ENCODE results near the gene SLC12A7. TPM values are rescaled to one million over a fixed set of nuclear protein-coding genes. Genes with fewer than 3 reads are reported as not detected.

SLC12A7 gene
- total RNA-seq, 4 donors from 2014 or later, result 8.6 to 29.0 (median 21.5) TPM

GRCh38 chr5:1108865-1109174, 3.0 kb downstream of the SLC12A7 start:
- H3K4me1 ChIP-seq, result peaks cover 62% of the 10 kb centered on the region
- no peaks in the 10 kb centered on the region for H3K27me3 ChIP-seq
- WGBS, result 40% methylated on average over 1 of the region's 11 CpGs
- no peak for DNase-seq (ENCODE audit: low spot score in 2 of 2)
- H3K36me3 ChIP-seq, result no peaks in the 10 kb centered on the region
- H3K27ac ChIP-seq, result peak overlapping the region; percentile 83
- H3K4me3 ChIP-seq, result peak overlapping the region; percentile 85
- TF ChIP-seq POLR2AphosphoS5 (IDR thresholded peaks at IDR 0.05) (no peak), POLR2A (IDR thresholded peaks at IDR 0.05) (peak in 1 of 2 donors; percentile 8)
- TF ChIP-seq, protein P1, sequence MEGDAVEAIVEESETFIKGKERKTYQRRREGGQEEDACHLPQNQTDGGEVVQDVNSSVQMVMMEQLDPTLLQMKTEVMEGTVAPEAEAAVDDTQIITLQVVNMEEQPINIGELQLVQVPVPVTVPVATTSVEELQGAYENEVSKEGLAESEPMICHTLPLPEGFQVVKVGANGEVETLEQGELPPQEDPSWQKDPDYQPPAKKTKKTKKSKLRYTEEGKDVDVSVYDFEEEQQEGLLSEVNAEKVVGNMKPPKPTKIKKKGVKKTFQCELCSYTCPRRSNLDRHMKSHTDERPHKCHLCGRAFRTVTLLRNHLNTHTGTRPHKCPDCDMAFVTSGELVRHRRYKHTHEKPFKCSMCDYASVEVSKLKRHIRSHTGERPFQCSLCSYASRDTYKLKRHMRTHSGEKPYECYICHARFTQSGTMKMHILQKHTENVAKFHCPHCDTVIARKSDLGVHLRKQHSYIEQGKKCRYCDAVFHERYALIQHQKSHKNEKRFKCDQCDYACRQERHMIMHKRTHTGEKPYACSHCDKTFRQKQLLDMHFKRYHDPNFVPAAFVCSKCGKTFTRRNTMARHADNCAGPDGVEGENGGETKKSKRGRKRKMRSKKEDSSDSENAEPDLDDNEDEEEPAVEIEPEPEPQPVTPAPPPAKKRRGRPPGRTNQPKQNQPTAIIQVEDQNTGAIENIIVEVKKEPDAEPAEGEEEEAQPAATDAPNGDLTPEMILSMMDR (IDR thresholded peaks at IDR 0.05), result no peak
- H3K9me3 ChIP-seq, result no peaks in the 10 kb centered on the region

GRCh38 chr5:1108023-1108864, 3.6 kb downstream of the SLC12A7 start:
- no peak for DNase-seq (ENCODE audit: low spot score in 2 of 2)
- TF ChIP-seq POLR2AphosphoS5 (IDR thresholded peaks at IDR 0.05), result no peak
- TF ChIP-seq, protein P1 (IDR thresholded peaks at IDR 0.05), result no peak
- no peak for TF ChIP-seq POLR2A (IDR thresholded peaks at IDR 0.05)
- no peak for TF ChIP-seq EP300 (IDR thresholded peaks at IDR 0.05)
- Histone ChIP-seq H3K27ac (peak overlapping the region; percentile 42), H3K36me3 (no peaks in the 10 kb centered on the region), H3K4me1 (peaks cover 68% of the 10 kb centered on the region), H3K9me3 (no peaks in the 10 kb centered on the region), H3K4me3 (peak overlapping the region; percentile 85), H3K27me3 (no peaks in the 10 kb centered on the region)
- 75% methylated on average over 11 of the region's 39 CpGs for WGBS

GRCh38 chr5:1107167-1108022, 4.5 kb downstream of the SLC12A7 start:
- WGBS, result 69% methylated on average over 15 of the region's 26 CpGs
- TF ChIP-seq POLR2A (IDR thresholded peaks at IDR 0.05) (no peak), EP300 (IDR thresholded peaks at IDR 0.05) (no peak), POLR2AphosphoS5 (IDR thresholded peaks at IDR 0.05) (no peak)
- TF ChIP-seq, protein P1 (IDR thresholded peaks at IDR 0.05), result no peak
- Histone ChIP-seq H3K9me3 (no peaks in the 10 kb centered on the region), H3K27me3 (no peaks in the 10 kb centered on the region), H3K36me3 (no peaks in the 10 kb centered on the region), H3K4me1 (peaks cover 77% of the 10 kb centered on the region), H3K4me3 (no peak overlapping the region), H3K27ac (peak overlapping the region; percentile 49)
- no peak for DNase-seq (ENCODE audit: low spot score in 2 of 2)

GRCh38 chr5:1106385-1107166, 5.3 kb downstream of the SLC12A7 start:
- DNase-seq (ENCODE audit: low spot score in 2 of 2), result no peak
- H3K9me3 ChIP-seq, result no peaks in the 10 kb centered on the region
- no peaks in the 10 kb centered on the region for H3K36me3 ChIP-seq
- no peak overlapping the region for H3K4me3 ChIP-seq
- H3K27ac ChIP-seq, result peak overlapping the region; percentile 49
- TF ChIP-seq, protein P1 (IDR thresholded peaks at IDR 0.05), result no peak
- TF ChIP-seq EP300 (IDR thresholded peaks at IDR 0.05) (no peak), POLR2A (IDR thresholded peaks at IDR 0.05) (no peak), POLR2AphosphoS5 (IDR thresholded peaks at IDR 0.05) (no peak)
- peaks cover 85% of the 10 kb centered on the region for H3K4me1 ChIP-seq
- WGBS, result 76% methylated on average over 23 of the region's 23 CpGs
- no peaks in the 10 kb centered on the region for H3K27me3 ChIP-seq

Measured in suprapubic skin (tissue), 4 donors.